HG03457 (cell line): Measurements from ENCODE around the gene FSTL4.

Experiments
- ATAC-seq: cut with Tn5 transposase; IDR thresholded peaks from one replicate; pipeline ENCODE4 v1.9.1; 2021; ENCODE audit warnings: moderate number of reproducible peaks; ENCODE audit not compliant: unreplicated experiment

FSTL4 gene

GRCh38 chr5:133331941-133332340 is 280.4 kb downstream of the FSTL4 start:
- ATAC-seq: no peak

- no peak for ATAC-seq
Measured at GRCh38 chr5:133330956-133331355, 281.4 kb downstream of the FSTL4 start.

- ATAC-seq: no peak
Measured at GRCh38 chr5:133328800-133329199, 283.5 kb downstream of the FSTL4 start.

GRCh38 chr5:133327946-133328401 is 284.4 kb downstream of the FSTL4 start:
- no peak for ATAC-seq

GRCh38 chr5:133326361-133326760 is 286.0 kb downstream of the FSTL4 start:
- ATAC-seq: no peak

GRCh38 chr5:133325864-133326263 is 286.5 kb downstream of the FSTL4 start:
- ATAC-seq: no peak

- no peak for ATAC-seq
Measured at GRCh38 chr5:133324926-133325325, 287.4 kb downstream of the FSTL4 start.

- no peak for ATAC-seq
Measured at GRCh38 chr5:133323494-133324457, 288.6 kb downstream of the FSTL4 start.

- ATAC-seq: no peak
Measured at GRCh38 chr5:133322743-133323142, 289.6 kb downstream of the FSTL4 start.

- no peak for ATAC-seq
Measured at GRCh38 chr5:133321833-133322420, 290.4 kb downstream of the FSTL4 start.

GRCh38 chr5:133321286-133321832 is 291.0 kb downstream of the FSTL4 start:
- no peak for ATAC-seq

GRCh38 chr5:133319905-133320520 is 292.3 kb downstream of the FSTL4 start:
- no peak for ATAC-seq

- no peak for ATAC-seq
Measured at GRCh38 chr5:133319244-133319643, 293.1 kb downstream of the FSTL4 start.

GRCh38 chr5:133317558-133317957 is 294.8 kb downstream of the FSTL4 start:
- ATAC-seq: no peak

GRCh38 chr5:133316346-133317343 is 295.7 kb downstream of the FSTL4 start:
- no peak for ATAC-seq

GRCh38 chr5:133314086-133314485 is 298.3 kb downstream of the FSTL4 start:
- ATAC-seq: no peak

- no peak for ATAC-seq
Measured at GRCh38 chr5:133311176-133311575, 301.2 kb downstream of the FSTL4 start.

GRCh38 chr5:133309984-133310621 is 302.2 kb downstream of the FSTL4 start:
- no peak for ATAC-seq

GRCh38 chr5:133309166-133309795 is 303.1 kb downstream of the FSTL4 start:
- no peak for ATAC-seq
